GM21825 (cell line): Measurements from ENCODE around the gene JHY.

Experiments
- ATAC-seq: cut with Tn5 transposase; IDR thresholded peaks from one replicate; pipeline ENCODE4 v1.9.1; 2021; ENCODE audit warnings: mild to moderate bottlenecking, moderate library complexity; ENCODE audit not compliant: unreplicated experiment

JHY gene

DNA sequence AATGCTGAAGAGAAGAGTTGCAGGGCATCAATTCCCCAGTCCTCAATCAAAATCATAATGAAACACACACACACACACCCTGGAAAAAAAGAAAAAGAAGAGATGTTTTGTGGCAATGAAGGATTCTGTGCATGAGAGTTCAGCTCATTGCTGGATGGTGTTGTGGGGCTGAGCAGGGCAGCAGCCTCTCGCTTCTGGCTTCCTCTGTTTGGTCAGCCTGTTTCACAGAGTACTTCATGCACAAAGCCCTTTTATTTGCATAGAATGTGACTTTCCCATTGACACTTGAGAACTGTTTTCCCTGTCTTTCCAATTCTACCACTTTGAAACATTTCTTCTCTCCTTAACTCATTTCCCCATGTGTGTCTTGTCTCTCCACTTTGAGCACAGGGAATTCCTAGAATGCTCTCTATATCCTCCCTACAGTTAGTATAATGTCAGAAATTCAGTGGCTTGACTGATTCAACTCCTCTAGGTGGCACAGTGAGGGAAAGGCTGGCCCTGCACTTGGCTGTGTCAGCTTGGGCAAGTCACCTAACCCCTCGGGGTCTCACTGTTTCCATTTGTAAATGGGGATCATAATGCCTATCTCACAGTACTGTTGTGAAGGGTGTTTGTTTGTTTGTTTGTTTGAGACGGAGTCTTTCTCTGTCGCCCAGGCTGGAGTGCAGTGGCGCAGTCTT lies 124.4 kb downstream of the JHY start:
- no peak for ATAC-seq
